DOHH2 (cell line): Measurements from ENCODE around the gene NUP210.

ENCODE experiments used
- H3F3A ChIP-seq: fragments of 200-600 bp; sonication (generic), shearing (Covaris generic); 2 replicates; pipeline ENCODE4 v1.6.0; 2016; ENCODE audit warnings: antibody characterized with exemption, mild to moderate bottlenecking; ENCODE audit not compliant: control insufficient read depth, insufficient read depth
- H3K27ac ChIP-seq: fragments of 200-600 bp; sonication (generic); 2 replicates; pipeline ENCODE4 v1.5.1; 2014; ENCODE audit warnings: low read depth, mild to moderate bottlenecking, low read length, moderate library complexity
- H3K27me3 ChIP-seq: fragments of 200-600 bp; sonication (generic); 2 replicates; pipeline ENCODE4 v1.6.1; 2014; ENCODE audit warnings: mild to moderate bottlenecking, low read length, mixed read lengths; ENCODE audit not compliant: control insufficient read depth
- H3K36me3 ChIP-seq: fragments of 200-600 bp; sonication (generic); 2 replicates; pipeline ENCODE4 v1.6.1; 2014; ENCODE audit warnings: mild to moderate bottlenecking, low read length, moderate library complexity, mixed read lengths; ENCODE audit not compliant: control insufficient read depth
- H3K4me1 ChIP-seq: fragments of 200-600 bp; sonication (generic); 2 replicates; pipeline ENCODE4 v1.6.1; 2014; ENCODE audit warnings: mild to moderate bottlenecking, low read length, mixed read lengths; ENCODE audit not compliant: control insufficient read depth
- H3K4me2 ChIP-seq: fragments of 200-600 bp; sonication (generic); 2 replicates; pipeline ENCODE4 v1.6.0; 2014; ENCODE audit warnings: mild to moderate bottlenecking, low read length, moderate library complexity
- H3K4me3 ChIP-seq: fragments of 200-600 bp; sonication (generic); 2 replicates; pipeline ENCODE4 v1.5.1; 2014; ENCODE audit warnings: mild to moderate bottlenecking, low read length, mixed read lengths
- H3K79me2 ChIP-seq: fragments of 200-600 bp; sonication (generic); 2 replicates; pipeline ENCODE4 v1.6.1; 2014; ENCODE audit warnings: mild to moderate bottlenecking, low read length, mixed read lengths; ENCODE audit not compliant: control insufficient read depth
- H3K9me2 ChIP-seq: fragments of 200-600 bp; sonication (generic); replicated peaks from 2 replicates; pipeline ENCODE4 v1.6.1; 2014; ENCODE audit warnings: mild to moderate bottlenecking, low read length, mixed read lengths; ENCODE audit not compliant: control insufficient read depth
- H3K9me3 ChIP-seq: fragments of 200-600 bp; sonication (generic); 2 replicates; pipeline ENCODE4 v1.6.1; 2014; ENCODE audit warnings: antibody characterized with exemption, low read length, mixed read lengths; ENCODE audit not compliant: control insufficient read depth, insufficient read depth
- H4K20me1 ChIP-seq: fragments of 200-600 bp; sonication (generic); 2 replicates; pipeline ENCODE4 v1.6.0; 2014; ENCODE audit warnings: low read depth, mild to moderate bottlenecking, antibody characterized with exemption, low read length, moderate library complexity; ENCODE audit not compliant: control insufficient read depth, insufficient read depth
- EZH2phosphoT487 ChIP-seq: fragments of 200-600 bp; sonication (generic); IDR thresholded peaks from 2 replicates; pipeline ENCODE4 v1.6.1; 2017; ENCODE audit warnings: borderline replicate concordance, mild to moderate bottlenecking, antibody characterized with exemption, low read length, moderate library complexity, mixed read lengths
- TF ChIP-seq, protein P1 (sequence below): fragments of 200-600 bp; sonication (generic); IDR thresholded peaks from one replicate; pipeline ENCODE4 v1.5.1; 2014; ENCODE audit warnings: antibody characterized with exemption, mild to moderate bottlenecking, low read depth, low read length; ENCODE audit not compliant: poor library complexity, severe bottlenecking

The NUP210 gene

DNA sequence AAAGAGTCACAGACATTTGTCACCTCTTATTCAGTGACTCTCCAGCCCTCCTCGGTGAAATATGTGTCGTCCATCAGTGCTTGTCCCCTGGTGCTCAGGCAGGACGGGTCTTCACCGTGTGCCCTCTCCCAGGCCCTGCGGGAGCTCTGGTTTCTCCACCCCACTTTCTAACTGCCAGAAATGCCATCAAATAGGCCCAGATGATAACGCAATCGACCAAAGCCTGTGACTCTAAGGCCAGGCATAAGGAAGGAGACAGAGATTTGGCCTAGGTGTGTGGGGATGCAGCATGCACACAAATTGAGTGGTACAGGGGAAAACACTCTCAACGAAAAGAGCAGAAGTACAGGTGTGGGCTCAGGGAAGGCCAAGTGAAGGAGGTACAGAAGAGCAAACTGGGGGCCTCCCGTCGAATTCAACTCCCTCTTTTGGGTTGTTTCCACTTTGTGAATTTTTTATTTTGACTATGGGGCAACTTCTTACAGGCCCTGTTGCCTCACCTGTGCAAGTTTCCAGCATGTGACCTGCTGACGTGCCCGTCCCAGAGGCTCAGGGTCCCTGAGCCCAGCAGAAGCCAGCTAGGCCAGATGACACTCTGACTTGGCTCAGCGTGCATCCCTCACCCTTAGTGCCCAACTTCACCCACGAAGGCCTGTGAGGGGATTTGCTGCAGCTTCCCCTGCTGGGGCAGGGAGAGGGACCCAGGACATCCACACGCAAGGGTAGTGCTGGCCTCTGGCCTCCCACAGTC, 4.7 kb downstream of the NUP210 start:
- Histone ChIP-seq H4K20me1 (peaks cover 21% of the 10 kb centered on the region), H3K9me2 (no peaks in the 10 kb centered on the region), H3K27me3 (no peaks in the 10 kb centered on the region), H3K36me3 (peaks cover 59% of the 10 kb centered on the region), H3K9me3 (no peaks in the 10 kb centered on the region), H3K4me2 (peak overlapping the region; percentile 88), H3F3A (peaks cover 30% of the 10 kb centered on the region), H3K4me3 (peak overlapping the region; percentile 88), H3K79me2 (peaks cover 97% of the 10 kb centered on the region), H3K4me1 (peaks cover 60% of the 10 kb centered on the region), H3K27ac (peak overlapping the region; percentile 80)
- TF ChIP-seq, protein P1, sequence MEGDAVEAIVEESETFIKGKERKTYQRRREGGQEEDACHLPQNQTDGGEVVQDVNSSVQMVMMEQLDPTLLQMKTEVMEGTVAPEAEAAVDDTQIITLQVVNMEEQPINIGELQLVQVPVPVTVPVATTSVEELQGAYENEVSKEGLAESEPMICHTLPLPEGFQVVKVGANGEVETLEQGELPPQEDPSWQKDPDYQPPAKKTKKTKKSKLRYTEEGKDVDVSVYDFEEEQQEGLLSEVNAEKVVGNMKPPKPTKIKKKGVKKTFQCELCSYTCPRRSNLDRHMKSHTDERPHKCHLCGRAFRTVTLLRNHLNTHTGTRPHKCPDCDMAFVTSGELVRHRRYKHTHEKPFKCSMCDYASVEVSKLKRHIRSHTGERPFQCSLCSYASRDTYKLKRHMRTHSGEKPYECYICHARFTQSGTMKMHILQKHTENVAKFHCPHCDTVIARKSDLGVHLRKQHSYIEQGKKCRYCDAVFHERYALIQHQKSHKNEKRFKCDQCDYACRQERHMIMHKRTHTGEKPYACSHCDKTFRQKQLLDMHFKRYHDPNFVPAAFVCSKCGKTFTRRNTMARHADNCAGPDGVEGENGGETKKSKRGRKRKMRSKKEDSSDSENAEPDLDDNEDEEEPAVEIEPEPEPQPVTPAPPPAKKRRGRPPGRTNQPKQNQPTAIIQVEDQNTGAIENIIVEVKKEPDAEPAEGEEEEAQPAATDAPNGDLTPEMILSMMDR, result no peak
- TF ChIP-seq EZH2phosphoT487, result no peak

DNA sequence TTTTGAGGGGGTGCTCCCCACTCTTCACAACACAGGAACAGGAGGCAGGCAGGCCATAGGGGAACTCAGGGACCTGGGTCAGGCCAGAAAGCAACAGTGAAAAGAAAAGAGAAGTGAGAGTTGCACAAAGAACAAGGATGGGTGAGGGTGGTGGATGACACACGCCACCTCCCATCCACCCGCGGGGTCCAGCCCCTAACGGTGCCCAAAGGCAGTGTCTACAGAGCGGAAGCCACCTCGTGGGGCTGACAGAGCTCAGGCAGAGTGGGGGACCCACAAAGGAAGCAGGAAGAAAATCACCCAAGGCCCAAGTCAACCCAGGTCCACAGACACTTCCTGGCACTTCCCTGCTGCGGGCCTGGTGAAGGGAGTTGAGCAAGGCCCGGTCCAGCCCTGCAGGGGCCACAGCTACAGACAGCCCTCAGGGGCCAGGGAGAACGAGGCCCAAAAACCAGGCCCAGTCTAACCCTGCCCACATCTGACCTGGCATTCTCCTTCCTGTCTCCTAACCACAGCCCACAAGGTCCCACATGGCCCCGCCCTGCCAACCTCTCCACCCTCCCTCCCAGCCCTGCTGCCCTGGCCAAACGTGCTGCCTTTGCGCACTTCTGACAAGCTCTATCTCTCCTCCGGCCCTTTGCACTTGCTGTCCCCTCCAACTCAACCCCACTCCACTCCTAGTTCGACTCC, 5.9 kb downstream of the NUP210 start:
- H3K27me3 ChIP-seq, result no peaks in the 10 kb centered on the region
- H3F3A ChIP-seq, result peaks cover 30% of the 10 kb centered on the region
- H3K4me1 ChIP-seq, result peaks cover 58% of the 10 kb centered on the region
- peak overlapping the region; percentile 88 for H3K4me2 ChIP-seq
- H4K20me1 ChIP-seq, result peaks cover 21% of the 10 kb centered on the region
- peaks cover 99% of the 10 kb centered on the region for H3K79me2 ChIP-seq
- peak overlapping the region; percentile 88 for H3K4me3 ChIP-seq
- H3K9me3 ChIP-seq, result peaks cover 3% of the 10 kb centered on the region
- H3K36me3 ChIP-seq, result peaks cover 66% of the 10 kb centered on the region
- H3K27ac ChIP-seq, result peak overlapping the region; percentile 80
- H3K9me2 ChIP-seq, result no peaks in the 10 kb centered on the region
- no peak for TF ChIP-seq EZH2phosphoT487
- TF ChIP-seq, protein P1, result no peak

DNA sequence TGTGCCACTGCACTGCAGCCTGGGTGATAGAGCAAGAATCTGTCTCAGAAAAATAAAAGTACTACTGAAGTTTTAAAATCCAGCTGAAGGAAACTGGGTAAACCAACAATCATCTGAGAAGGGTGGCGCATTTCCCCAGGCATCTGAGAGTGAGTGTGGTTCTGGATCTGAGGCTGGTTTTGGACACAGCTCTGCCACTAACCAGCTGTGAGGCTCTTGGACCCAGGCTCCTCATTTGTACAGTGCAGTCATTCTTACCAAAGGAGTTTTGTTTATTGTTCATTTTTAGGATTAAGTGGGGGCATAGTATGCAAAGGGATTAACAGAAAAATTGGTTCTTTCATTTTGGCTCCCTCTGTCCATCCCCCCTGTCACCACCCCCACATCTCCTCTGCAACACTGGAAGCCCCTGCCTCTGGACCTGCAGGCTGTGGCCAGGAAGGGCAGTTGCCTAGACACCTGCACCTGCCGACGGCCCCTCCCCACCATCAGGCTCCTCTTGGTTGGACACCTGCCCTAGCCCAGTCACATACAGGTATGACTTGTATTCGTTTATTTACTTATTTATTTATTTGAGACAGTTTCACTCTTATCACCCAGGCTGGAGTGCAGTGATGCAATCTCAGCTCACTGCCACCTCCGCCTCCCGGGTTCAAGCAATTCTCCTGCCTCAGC, 8.8 kb downstream of the NUP210 start:
- Histone ChIP-seq H3K4me3 (no peak overlapping the region), H3K27ac (no peak overlapping the region), H4K20me1 (peaks cover 24% of the 10 kb centered on the region), H3F3A (peaks cover 14% of the 10 kb centered on the region), H3K36me3 (peaks cover 66% of the 10 kb centered on the region), H3K9me3 (peaks cover 7% of the 10 kb centered on the region), H3K79me2 (peaks cover 99% of the 10 kb centered on the region), H3K27me3 (no peaks in the 10 kb centered on the region), H3K9me2 (no peaks in the 10 kb centered on the region), H3K4me2 (no peak overlapping the region), H3K4me1 (peaks cover 32% of the 10 kb centered on the region)
- TF ChIP-seq, protein P1, result no peak
- TF ChIP-seq EZH2phosphoT487, result no peak
